ENCODE data around the gene LRMDA. TPM values are rescaled to one million over a fixed set of nuclear protein-coding genes. Genes with fewer than 3 reads are reported as not detected.

The LRMDA gene
- total and polyA plus RNA-seq, 2 of the 13 experiments (the other 11 are each of a cell fraction or from before 2014, with no cell fraction given) = 13.4 to 22.0 TPM

DNA sequence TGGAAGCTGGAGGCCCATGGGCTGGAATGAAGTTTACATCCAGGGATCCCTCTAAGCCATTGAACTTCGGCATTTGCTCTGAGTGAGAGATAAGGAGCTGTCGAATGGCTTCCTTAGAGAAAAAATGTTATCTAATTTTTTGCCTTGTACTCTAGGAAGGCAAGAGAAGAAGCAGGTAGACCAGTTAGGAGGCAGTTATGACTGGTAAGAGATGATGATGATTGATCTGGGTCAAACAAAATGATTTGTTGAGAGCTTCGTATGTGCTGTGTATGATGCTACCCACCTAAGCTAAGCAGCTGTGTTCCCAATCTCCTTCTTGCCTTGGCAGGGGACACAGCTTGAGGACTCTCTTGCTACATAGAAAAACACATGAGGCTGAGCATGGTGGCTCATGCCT lies 370.2 kb downstream of the LRMDA start:
- Histone ChIP-seq H3K9me3 (ENCODE audit: low read length) (no peaks in the 10 kb centered on the region), H3K79me2 (ENCODE audit: insufficient read depth, low read length) (no peaks in the 10 kb centered on the region), H3K27me3 (ENCODE audit: control insufficient read depth in 1 of 2, insufficient read depth in 2 of 2, low read length in 2 of 2) (no peaks in the 10 kb centered on the region), H4K20me1 (ENCODE audit: insufficient read depth, low read length) (no peaks in the 10 kb centered on the region), H3K4me3 (replicated peaks in 1 of 3; ENCODE audit: insufficient read depth in 1 of 3, low read depth in 2 of 3, low read length in 3 of 3) (no peak overlapping the region), H2AFZ (ENCODE audit: low read length) (no peak overlapping the region), H3K9ac (ENCODE audit: insufficient read depth, low read depth, low read length) (no peak overlapping the region), H3K4me2 (ENCODE audit: low read depth, low read length) (no peak overlapping the region), H3K36me3 (replicated peaks in 1 of 2; ENCODE audit: control insufficient read depth in 1 of 2, insufficient read depth in 2 of 2, low read length in 2 of 2) (no peaks in the 10 kb centered on the region), H3K27ac (ENCODE audit: extremely low read length, insufficient read depth, low read length) (no peak overlapping the region), H3K4me1 (ENCODE audit: insufficient read depth, low read length) (peaks cover 30% of the 10 kb centered on the region)
- BruUV-seq (replicated peaks) = no TSS peak
- ATAC-seq (no peak; the same call in 2 of the 3 replicates), FAIRE-seq (no peak), DNase-seq (ENCODE audit: low spot score) (no peak)
- in situ Hi-C loops (cut with HindIII; ENCODE audit: extremely low pct_ligation_motif_present, low pct_unique_long_range_greater_than_20kb) = no loop called here
- CTCF ChIA-PET (ENCODE audit: low intra/inter-chr PET ratio, low total read pairs) = no interaction called here
- intact Hi-C loops (cut with micrococcal nuclease; ENCODE audit: unreplicated experiment) = no loop called here
- POLR2A ChIA-PET = interaction anchor here (1.1 to 1.4 kb wide), 2 partner anchors 13 to 249 kb away, joined by 3 to 4 read pairs; no protein-coding TSS in a partner anchor
- TF ChIP-seq NFATC3 (CRISPR knock-in tag; IDR thresholded peaks at IDR 0.05) = no peak
- TF ChIP-seq YY1 (IDR thresholded peaks at IDR 0.05; ENCODE audit: insufficient read depth, insufficient replicate concordance, low read depth, low read length) = no peak
- TF ChIP-seq PTBP1 (IDR thresholded peaks at IDR 0.05; ENCODE audit: low read depth, low read length, poor library complexity, severe bottlenecking) = no peak
- no peak for TF ChIP-seq ZNF83 (CRISPR knock-in tag; IDR thresholded peaks at IDR 0.05; ENCODE audit: borderline replicate concordance)
- TF ChIP-seq ZNF776 (CRISPR knock-in tag; IDR thresholded peaks at IDR 0.05) = no peak
- TF ChIP-seq SOX13 (IDR thresholded peaks at IDR 0.05) = no peak
- TF ChIP-seq SOX13 (CRISPR knock-in tag; conservative IDR thresholded peaks at IDR 0.05 in 1 of 2, IDR thresholded peaks at IDR 0.05 in 1 of 2) = no peak
- TF ChIP-seq ZMYM3 (CRISPR knock-in tag; IDR thresholded peaks at IDR 0.05) = no peak
- no peak for TF ChIP-seq SPEN (CRISPR knock-in tag; IDR thresholded peaks at IDR 0.05; ENCODE audit: low read depth)
- no peak for TF ChIP-seq ZMAT3 (CRISPR knock-in tag; conservative IDR thresholded peaks at IDR 0.05)
- no peak for TF ChIP-seq SP2 (CRISPR knock-in tag; IDR thresholded peaks at IDR 0.05)
- no peak for TF ChIP-seq SP1 (IDR thresholded peaks at IDR 0.05)
- no peak for TF ChIP-seq SP1 (CRISPR knock-in tag; IDR thresholded peaks at IDR 0.05)
- TF ChIP-seq SMYD3 (CRISPR knock-in tag; IDR thresholded peaks at IDR 0.05) = no peak
- no peak for TF ChIP-seq ERF (CRISPR knock-in tag; IDR thresholded peaks at IDR 0.05)
- no peak for TF ChIP-seq KDM5B (CRISPR knock-in tag; IDR thresholded peaks at IDR 0.05; ENCODE audit: borderline replicate concordance)
- no peak for TF ChIP-seq MAX (IDR thresholded peaks at IDR 0.05)
- no peak for TF ChIP-seq ZNF768 (CRISPR knock-in tag; IDR thresholded peaks at IDR 0.05)
- no peak for TF ChIP-seq ZBTB49 (CRISPR knock-in tag; IDR thresholded peaks at IDR 0.05; ENCODE audit: borderline replicate concordance)
- no peak for TF ChIP-seq KAT7 (CRISPR knock-in tag; IDR thresholded peaks at IDR 0.05; ENCODE audit: borderline replicate concordance)
- no peak for TF ChIP-seq TCF7 (IDR thresholded peaks at IDR 0.05; ENCODE audit: low read depth)
- WGBS (ENCODE audit: low lambda C conversion rate) = 67% methylated on average over 3 of the region's 3 CpGs

Data from HepG2 (cell line).